Panc1 (cell line): ENCODE results near the gene NLRP9. TPM values are rescaled to one million over a fixed set of nuclear protein-coding genes. Genes with fewer than 3 reads are reported as not detected.

ENCODE experiments used
- ATAC-seq: fragments of 200-7000 bp; cut with Tn5 transposase; 2 replicates; pipeline ENCODE4 v1.9.1; 2020; ENCODE audit warnings: mild to moderate bottlenecking, moderate library complexity
- BruUV-seq: library from RNA; stranded (reverse); fragments of 400-500 nt; replicated peaks from 2 replicates; lab custom pipeline; 2021; lab: Mats Ljungman, UMichigan
- CTCF ChIA-PET: fragments of 300-600 bp; sonication (Branson Sonifier 250); formaldehyde crosslinking; loops from one replicate; lab custom pipeline; 2022; ENCODE audit warnings: antibody characterized with exemption; lab: Charles Lee
- POLR2A ChIA-PET: fragments of 300-600 bp; sonication (Branson Sonifier 250); formaldehyde crosslinking; loops from one replicate; lab custom pipeline; 2022; ENCODE audit warnings: antibody characterized with exemption; lab: Charles Lee
- DNase-seq: peaks from one replicate; pipeline ENCODE4 v3.0.0-alpha.2; 2010; ENCODE audit warnings: low read depth, low spot score
- H3K27ac ChIP-seq: 2 replicates; pipeline ENCODE4 v1.5.1; 2011; ENCODE audit warnings: mild to moderate bottlenecking, low read length, inconsistent platforms
- H3K27me3 ChIP-seq: fragments of 200-500 bp; sonication (Bioruptor generic); 2 replicates; pipeline ENCODE4 v1.6.0; 2014; ENCODE audit warnings: low read length, inconsistent platforms; ENCODE audit not compliant: control insufficient read depth, insufficient read depth
- H3K36me3 ChIP-seq: fragments of 200-500 bp; sonication (Bioruptor generic); 2 replicates; pipeline ENCODE4 v1.5.1; 2014; ENCODE audit warnings: inconsistent platforms, mild to moderate bottlenecking, low read length, moderate library complexity; ENCODE audit not compliant: control insufficient read depth, insufficient read depth
- H3K4me1 ChIP-seq: 2 replicates; pipeline ENCODE4 v1.5.1; 2011; ENCODE audit warnings: inconsistent platforms, mild to moderate bottlenecking, low read length, moderate library complexity; ENCODE audit not compliant: control insufficient read depth, insufficient read depth
- H3K4me3 ChIP-seq, 2 experiments: 2 replicates each; pipeline ENCODE4 v1.5.1; 2011 to 2012; ENCODE audit warnings: low read depth in 2 of 2, low read length in 2 of 2, mild to moderate bottlenecking in 2 of 2, inconsistent platforms in 1 of 2, moderate library complexity in 1 of 2
- H3K9me3 ChIP-seq: fragments of 200-500 bp; sonication (Bioruptor generic); 2 replicates; pipeline ENCODE4 v1.5.1; 2014; ENCODE audit warnings: low read depth, mild to moderate bottlenecking, inconsistent platforms, low read length, moderate library complexity; ENCODE audit not compliant: control insufficient read depth, insufficient read depth
- CTCF ChIP-seq: fragments of 450-650 bp; IDR thresholded peaks from 2 replicates; pipeline ENCODE4 v1.5.1; 2017; ENCODE audit warnings: mild to moderate bottlenecking
- POLR2AphosphoS5 ChIP-seq: IDR thresholded peaks from 2 replicates; pipeline ENCODE4 v1.6.1; 2012; ENCODE audit warnings: mild to moderate bottlenecking, low read depth, low read length, moderate library complexity
- REST ChIP-seq, 2 experiments: IDR thresholded peaks; 2 replicates each; pipeline ENCODE4 v1.6.1; 2011 to 2012; ENCODE audit warnings: low read depth in 2 of 2, control low read depth in 1 of 2, low read length in 1 of 2, mild to moderate bottlenecking in 1 of 2, moderate library complexity in 1 of 2; ENCODE audit not compliant: insufficient read depth in 1 of 2
- SIN3A ChIP-seq: IDR thresholded peaks from 2 replicates; pipeline ENCODE4 v1.6.1; 2012; ENCODE audit warnings: low read depth, mild to moderate bottlenecking, low read length, moderate library complexity, borderline replicate concordance; ENCODE audit not compliant: insufficient read depth
- TCF7L2 ChIP-seq: IDR thresholded peaks from 2 replicates; pipeline ENCODE4 v1.6.1; 2011; ENCODE audit warnings: mild to moderate bottlenecking, low read depth, low read length, inconsistent platforms
- in situ Hi-C: cut with HindIII; loops from 2 replicates; pipeline ENCODE4 v1.10.0; 2016; ENCODE audit warnings: low sequenced_read_pairs, low pct_unique_long_range_greater_than_20kb
- intact Hi-C: fragments of 100-400 bp; cut with micrococcal nuclease; formaldehyde crosslinking; loops from one replicate; pipeline ENCODE4 v1.10.0; 2022; ENCODE audit not compliant: unreplicated experiment
- total RNA-seq: library from RNA; stranded (reverse); gene quantifications from one replicate; pipeline ENCODE4 v1.2.1, GENCODE V29; 2021; ENCODE audit not compliant: unreplicated experiment

The NLRP9 gene
- total RNA-seq, 1 experiment from 2014 or later: not detected

GRCh38 chr19:55659822-55660221, 78.4 kb downstream of the NLRP9 start:
- in situ Hi-C loops: no loop called here

GRCh38 chr19:55658846-55659459, 79.2 kb downstream of the NLRP9 start:
- ATAC-seq (no peak), DNase-seq (no peak)
- POLR2A ChIA-PET: no interaction called here
- in situ Hi-C loops: no loop called here
- TF ChIP-seq TCF7L2 (no peak), REST (IDR thresholded peaks at IDR 0.05; ENCODE audit: insufficient read depth in 1 of 2, low read depth in 2 of 2, low read length in 1 of 2) (no peak), SIN3A (no peak), POLR2AphosphoS5 (no peak), CTCF (no peak)
- BruUV-seq: no TSS peak
- CTCF ChIA-PET: no interaction called here
- H3K27ac ChIP-seq: peak overlapping the region; percentile 99
- H3K4me3 ChIP-seq: peak overlapping the region in 1 of 2 experiments; percentile 72; a peak in 2 of 4 replicates
- H3K27me3 ChIP-seq: no peaks in the 10 kb centered on the region
- peaks cover 36% of the 10 kb centered on the region for H3K4me1 ChIP-seq
- no peaks in the 10 kb centered on the region for H3K9me3 ChIP-seq
- peaks cover 41% of the 10 kb centered on the region for H3K36me3 ChIP-seq
- intact Hi-C loops: no loop called here

More at GRCh38 chr19:55659822-55660221, 78.4 kb downstream of the NLRP9 start:
- peaks cover 46% of the 10 kb centered on the region for H3K36me3 ChIP-seq
- peak overlapping the region; percentile 99 for H3K27ac ChIP-seq
- peaks cover 36% of the 10 kb centered on the region for H3K4me1 ChIP-seq
- no peak overlapping the region for H3K4me3 ChIP-seq
- no peak for ATAC-seq
- DNase-seq: no peak
- no peaks in the 10 kb centered on the region for H3K9me3 ChIP-seq
- no TSS peak for BruUV-seq
- ChIA-PET POLR2A (no interaction called here), CTCF (no interaction called here)
- H3K27me3 ChIP-seq: no peaks in the 10 kb centered on the region
- TF ChIP-seq CTCF (no peak), POLR2AphosphoS5 (no peak), TCF7L2 (no peak)
- intact Hi-C loops: no loop called here

Other genes with a start within 250 kb of the NLRP9 start
- gene SSC5D, start 250.0 kb downstream of the NLRP9 start, total RNA-seq: 13.0 TPM
- 0.69 TPM for gene SBK2, start 201.3 kb downstream of the NLRP9 start, total RNA-seq
- gene SBK3, start 192.9 kb downstream of the NLRP9 start, total RNA-seq: 4.0 TPM
- gene ZNF579, start 157.6 kb downstream of the NLRP9 start, total RNA-seq: 39.5 TPM
- gene FIZ1, start 138.9 kb downstream of the NLRP9 start, total RNA-seq: 28.5 TPM
- gene ZNF524, start 138.1 kb downstream of the NLRP9 start, total RNA-seq: 26.4 TPM
- gene ZNF865, start 132.8 kb downstream of the NLRP9 start, total RNA-seq: 25.6 TPM
- 8.9 TPM for gene ZNF784, start 113.8 kb downstream of the NLRP9 start, total RNA-seq
- gene ZNF580, start 97.4 kb downstream of the NLRP9 start, total RNA-seq: 58.0 TPM
- 39.0 TPM for gene ZNF581, start 94.8 kb downstream of the NLRP9 start, total RNA-seq
- 47.8 TPM for gene CCDC106, start 90.2 kb downstream of the NLRP9 start, total RNA-seq
- 545 TPM for gene U2AF2, start 83.4 kb downstream of the NLRP9 start, total RNA-seq
- gene EPN1, start 63.2 kb downstream of the NLRP9 start, total RNA-seq: 361 TPM
- not detected for gene RFPL4A, start 20.7 kb upstream of the NLRP9 start, total RNA-seq
- not detected for gene RFPL4AL1, start 30.7 kb upstream of the NLRP9 start, total RNA-seq
- 0.18 TPM for gene NLRP11, start 93.6 kb upstream of the NLRP9 start, total RNA-seq
- gene NLRP4, start 98.1 kb upstream of the NLRP9 start, total RNA-seq: not detected
- not detected for gene NLRP13, start 193.9 kb upstream of the NLRP9 start, total RNA-seq
- not detected for gene NLRP8, start 209.4 kb upstream of the NLRP9 start, total RNA-seq
- not detected for gene NLRP5, start 248.4 kb upstream of the NLRP9 start, total RNA-seq